IMR-90 (cell line): ENCODE data around the gene FGD5. TPM values are rescaled to one million over a fixed set of nuclear protein-coding genes. Genes with fewer than 3 reads are reported as not detected.

ENCODE experiments used
- ATAC-seq: fragments of 200-7000 bp; cut with Tn5 transposase; 2 replicates; pipeline ENCODE4 v1.9.1; 2020; ENCODE audit warnings: low read depth, mild to moderate bottlenecking, moderate library complexity
- BruUV-seq: library from RNA; stranded (reverse); fragments of 400-500 nt; replicated peaks from 2 replicates; lab custom pipeline; 2021; lab: Mats Ljungman, UMichigan
- CTCF ChIA-PET: fragments of 300-600 bp; formaldehyde crosslinking; extraction: SDS; loops from one replicate; lab custom pipeline; 2021; ENCODE audit warnings: antibody characterized with exemption; lab: Yijun Ruan, JAX
- POLR2A ChIA-PET: fragments of 300-600 bp; sonication (Branson Sonifier 250); formaldehyde crosslinking; loops from one replicate; lab custom pipeline; 2022; ENCODE audit warnings: antibody characterized with exemption; ENCODE audit not compliant: unreplicated experiment; lab: Charles Lee
- DNase-seq: peaks from one replicate; pipeline ENCODE4 v3.0.0; 2013
- H2AFZ ChIP-seq: replicated peaks from 2 replicates; pipeline ENCODE3; 2013; ENCODE audit warnings: low read length, mild to moderate bottlenecking; ENCODE audit not compliant: poor library complexity
- H2AK5ac ChIP-seq: 2 replicates; pipeline ENCODE4 v1.6.1; 2013; ENCODE audit warnings: low read depth, low read length, inconsistent platforms
- H2AK9ac ChIP-seq: replicated peaks from 2 replicates; pipeline ENCODE3; 2013; ENCODE audit warnings: mild to moderate bottlenecking, low read depth, low read length, moderate library complexity; ENCODE audit not compliant: poor library complexity
- H2BK120ac ChIP-seq: 2 replicates; pipeline ENCODE4 v1.6.1; 2013; ENCODE audit warnings: low read depth, low read length, inconsistent platforms
- H2BK15ac ChIP-seq: 3 replicates; pipeline ENCODE4 v1.6.1; 2013; ENCODE audit warnings: low read depth, low read length, inconsistent platforms
- H2BK20ac ChIP-seq: 2 replicates; pipeline ENCODE4 v1.6.1; 2013; ENCODE audit warnings: low read depth, mild to moderate bottlenecking, inconsistent platforms, low read length, moderate library complexity
- H2BK5ac ChIP-seq: 2 replicates; pipeline ENCODE4 v1.6.1; 2013; ENCODE audit warnings: mild to moderate bottlenecking, low read depth, low read length, inconsistent platforms; ENCODE audit not compliant: poor library complexity, severe bottlenecking
- H3K14ac ChIP-seq: replicated peaks from 2 replicates; pipeline ENCODE4 v1.6.1; 2013; ENCODE audit warnings: low read depth, low read length, inconsistent platforms
- H3K18ac ChIP-seq: 2 replicates; pipeline ENCODE4 v1.6.1; 2013; ENCODE audit warnings: low read depth, low read length, control low read depth
- H3K23ac ChIP-seq: 2 replicates; pipeline ENCODE4 v1.6.1; 2013; ENCODE audit warnings: low read depth, low read length, inconsistent platforms
- H3K27ac ChIP-seq: 2 replicates; pipeline ENCODE4 v1.5.1; 2013; ENCODE audit warnings: mild to moderate bottlenecking, control low read depth, low read length; ENCODE audit not compliant: insufficient read depth
- H3K27me3 ChIP-seq: 2 replicates; pipeline ENCODE4 v1.6.1; 2013; ENCODE audit warnings: low read length; ENCODE audit not compliant: control insufficient read depth, insufficient read depth
- H3K36me3 ChIP-seq: 2 replicates; pipeline ENCODE4 v1.6.1; 2013; ENCODE audit warnings: low read length, mixed read lengths; ENCODE audit not compliant: control insufficient read depth, insufficient read depth
- H3K4ac ChIP-seq: 2 replicates; pipeline ENCODE4 v1.6.1; 2013; ENCODE audit warnings: low read depth, low read length, inconsistent platforms
- H3K4me1 ChIP-seq: 2 replicates; pipeline ENCODE4 v1.6.1; 2013; ENCODE audit warnings: low read length, mixed read lengths; ENCODE audit not compliant: control insufficient read depth, insufficient read depth
- H3K4me2 ChIP-seq: 2 replicates; pipeline ENCODE4 v1.6.1; 2013; ENCODE audit warnings: low read depth, mild to moderate bottlenecking, control low read depth, low read length, moderate library complexity
- H3K4me3 ChIP-seq: 2 replicates; pipeline ENCODE4 v1.5.1; 2013; ENCODE audit warnings: low read depth, mild to moderate bottlenecking, control low read depth, low read length, moderate library complexity; ENCODE audit not compliant: insufficient read depth
- H3K56ac ChIP-seq: 2 replicates; pipeline ENCODE4 v1.6.1; 2013; ENCODE audit warnings: low read length, inconsistent platforms; ENCODE audit not compliant: insufficient read depth; ENCODE audit errors: extremely low read depth
- H3K79me1 ChIP-seq, 2 experiments: 2 replicates each; pipeline ENCODE4 v1.6.1; 2013; ENCODE audit warnings: low read length in 2 of 2, inconsistent platforms in 1 of 2, low read depth in 1 of 2
- H3K9ac ChIP-seq: 2 replicates; pipeline ENCODE4 v1.6.1; 2013; ENCODE audit warnings: low read depth, low read length, control low read depth
- H3K9me1 ChIP-seq: 2 replicates; pipeline ENCODE4 v1.6.1; 2013; ENCODE audit warnings: low read length, inconsistent platforms; ENCODE audit not compliant: insufficient read depth
- H3K9me3 ChIP-seq: 2 replicates; pipeline ENCODE4 v1.6.1; 2013; ENCODE audit warnings: low read length; ENCODE audit not compliant: control insufficient read depth, insufficient read depth
- H4K20me1 ChIP-seq: 2 replicates; pipeline ENCODE4 v1.6.1; 2013; ENCODE audit warnings: low read length, inconsistent platforms; ENCODE audit not compliant: insufficient read depth
- H4K5ac ChIP-seq: 2 replicates; pipeline ENCODE4 v1.6.1; 2013; ENCODE audit warnings: mild to moderate bottlenecking, low read depth, low read length, control low read depth
- H4K8ac ChIP-seq, 2 experiments: 2 replicates each; pipeline ENCODE4 v1.6.1; 2013; ENCODE audit warnings: low read depth in 2 of 2, low read length in 2 of 2, control low read depth in 1 of 2, inconsistent platforms in 1 of 2
- H4K91ac ChIP-seq: 2 replicates; pipeline ENCODE4 v1.6.1; 2013; ENCODE audit warnings: low read depth, low read length, inconsistent platforms; ENCODE audit not compliant: insufficient read depth
- CEBPB ChIP-seq: IDR thresholded peaks from 2 replicates; pipeline ENCODE4 v1.6.1; 2012; ENCODE audit warnings: low read depth, low read length, improper control_type of control experiment
- FOS ChIP-seq: fragments of 150-350 bp; IDR thresholded peaks from 2 replicates; pipeline ENCODE4 v1.6.1; 2016; ENCODE audit warnings: low read depth, low read length
- POLR2A ChIP-seq: IDR thresholded peaks from 2 replicates; pipeline ENCODE4 v1.6.1; 2012; ENCODE audit warnings: mild to moderate bottlenecking, low read depth, low read length
- RFX5 ChIP-seq: IDR thresholded peaks from 2 replicates; pipeline ENCODE4 v1.8.0; 2012; ENCODE audit warnings: low read depth, mild to moderate bottlenecking, low read length, moderate library complexity
- SMC3 ChIP-seq: fragments of 150-350 bp; IDR thresholded peaks from 2 replicates; pipeline ENCODE4 v1.6.1; 2016; ENCODE audit warnings: low read depth, mild to moderate bottlenecking, antibody characterized with exemption, low read length, moderate library complexity
- WGBS, 2 experiments: methylation state at CpG; one replicate each; pipeline versions ENCODE4 v1.1.5 to v1.1.7; 2013; ENCODE audit warnings: missing lambda C conversion rate in 2 of 2; ENCODE audit not compliant: insufficient read length in 1 of 2; ENCODE audit errors: extremely low coverage in 2 of 2; 5-methylcytosine and 5-hydroxymethylcytosine counted together
- dilution Hi-C: fragments of 300-500 bp; cut with HindIII; formaldehyde crosslinking; loops from one replicate; pipeline ENCODE4 v1.14.3; 2018; ENCODE audit warnings: low sequenced_read_pairs; ENCODE audit not compliant: unreplicated experiment
- in situ Hi-C: fragments of 300-500 bp; cut with MboI; formaldehyde crosslinking; loops from 3 replicates; pipeline ENCODE4 v1.14.3; 2019; ENCODE audit warnings: low sequenced_read_pairs, inconsistent platforms, mixed read lengths
- intact Hi-C: fragments of 100-400 bp; cut with micrococcal nuclease; formaldehyde crosslinking; loops from 2 replicates; pipeline ENCODE4 v1.10.0; 2022
- polyA plus RNA-seq, 3 experiments: library from polyadenylated mRNA; depleted of rRNA; stranded (reverse); fragments of >200 nt; gene quantifications; 2 replicates each; pipeline ENCODE4 v1.2.3, GENCODE V29; 2012; ENCODE audit warnings: low replicate concordance in 1 of 3
- total RNA-seq: library from RNA; depleted of rRNA; stranded (reverse); fragments of >200 nt; gene quantifications from 2 replicates; pipeline ENCODE4 v1.2.3, GENCODE V29; 2012

Gene FGD5
- total and polyA plus RNA-seq, 2 of the 4 experiments (the other 2 are of a cell fraction): not detected

GRCh38 chr3:14941871-14942270, 123.1 kb downstream of the FGD5 start:
- H3K18ac ChIP-seq: no peak overlapping the region
- H3K4ac ChIP-seq: no peak overlapping the region
- dilution Hi-C loops: no loop called here
- DNase-seq (no peak), ATAC-seq (no peak)
- H2AFZ ChIP-seq: no peak overlapping the region
- H3K79me1 ChIP-seq: peaks cover 20 to 27% of the 10 kb centered on the region in 2 experiments
- no peak overlapping the region for H4K5ac ChIP-seq
- H3K9me1 ChIP-seq: 0 out of 2 replicates have a peak, but pooled peaks cover 6% of the 10 kb centered on the region
- TF ChIP-seq RFX5: no peak
- no peak for TF ChIP-seq SMC3
- no peak for TF ChIP-seq FOS
- TF ChIP-seq POLR2A: no peak
- no peak for TF ChIP-seq CEBPB
- H4K8ac ChIP-seq: no peak overlapping the region
- no peaks in the 10 kb centered on the region for H3K9me3 ChIP-seq
- no peak overlapping the region for H2BK15ac ChIP-seq
- no peak overlapping the region for H2AK5ac ChIP-seq
- no peaks in the 10 kb centered on the region for H3K27me3 ChIP-seq
- H4K20me1 ChIP-seq: no peaks in the 10 kb centered on the region; the same call in 1 of the 2 replicates
- no peak overlapping the region for H3K14ac ChIP-seq
- H3K4me3 ChIP-seq: no peak overlapping the region
- in situ Hi-C loops: loop anchor here (25.0 kb wide), 1 partner anchor 270 kb away; the partner anchor contains the start of gene CAPN7
- no peak overlapping the region for H3K4me2 ChIP-seq
- H3K23ac ChIP-seq: no peak overlapping the region
- no CpG with 5 or more reads among the region's 1 CpG for WGBS, 2 experiments
- no peak overlapping the region for H2BK5ac ChIP-seq
- no peak overlapping the region for H3K27ac ChIP-seq
- H3K56ac ChIP-seq: no peak overlapping the region
- ChIA-PET POLR2A (no interaction called here), CTCF (no interaction called here)
- H3K9ac ChIP-seq: no peak overlapping the region
- H2BK20ac ChIP-seq: no peak overlapping the region
- BruUV-seq: no TSS peak
- peaks cover 10% of the 10 kb centered on the region for H3K36me3 ChIP-seq
- no peaks in the 10 kb centered on the region for H3K4me1 ChIP-seq
- H4K91ac ChIP-seq: no peak overlapping the region
- no peak overlapping the region for H2AK9ac ChIP-seq
- H2BK120ac ChIP-seq: no peak overlapping the region
- intact Hi-C loops: no loop called here
